ENCODE results near the gene KLRC4. TPM values are rescaled to one million over a fixed set of nuclear protein-coding genes. Genes with fewer than 3 reads are reported as not detected.

Gene KLRC4
- polyA plus RNA-seq, 1 of the 3 experiments (the other 2 are of a cell fraction): not detected

DNA sequence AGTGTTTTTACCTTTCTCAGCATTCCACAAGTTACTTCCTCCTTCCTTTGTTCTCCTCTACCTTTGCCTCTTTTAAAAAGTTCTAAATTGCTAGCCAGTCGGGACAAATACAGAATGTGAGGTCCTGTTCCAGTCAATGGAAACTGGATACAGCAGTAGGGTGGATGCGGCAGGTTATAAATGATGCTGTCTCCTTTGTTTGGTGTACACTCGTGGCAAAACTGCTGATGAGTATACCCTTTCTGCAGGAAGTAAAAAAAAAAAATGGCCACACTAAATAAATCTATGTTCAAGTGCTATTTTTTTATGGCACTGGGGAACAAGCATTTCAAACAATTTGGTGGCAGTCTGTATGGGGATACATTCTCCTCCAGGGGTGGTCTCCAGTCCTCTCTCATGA lies 47.2 kb downstream of the KLRC4 start:
- Histone ChIP-seq H3K9me2 (no peaks in the 10 kb centered on the region), H3K4me1 (ENCODE audit: control insufficient read depth in 1 of 2, insufficient read depth in 2 of 2, low read depth in 1 of 2, low read length in 1 of 2) (peaks cover 0 to 9% of the 10 kb centered on the region in 2 experiments; a peak in 1 of 4 replicates), H3K4me2 (no peak overlapping the region), H3K79me2 (ENCODE audit: insufficient read depth) (no peaks in the 10 kb centered on the region), H3K4me3 (ENCODE audit: low read depth in 2 of 2, low read length in 1 of 2) (no peak overlapping the region), H3K36me3 (replicated peaks in 1 of 2; ENCODE audit: control insufficient read depth in 1 of 2, insufficient read depth in 2 of 2, low read length in 1 of 2) (no peaks in the 10 kb centered on the region), H2AFZ (ENCODE audit: low read depth) (no peak overlapping the region), H3K9ac (no peak overlapping the region), H3F3A (replicated peaks; ENCODE audit: insufficient read depth) (no peaks in the 10 kb centered on the region), H3K27ac (ENCODE audit: low read depth in 2 of 2, low read length in 1 of 2) (no peak overlapping the region), H4K20me1 (ENCODE audit: insufficient read depth) (no peaks in the 10 kb centered on the region), H3K9me3 (no peaks in the 10 kb centered on the region), H3K27me3 (ENCODE audit: insufficient read depth) (no peaks in the 10 kb centered on the region)
- no peak for TF ChIP-seq RAD21 (IDR thresholded peaks at IDR 0.05; ENCODE audit: low read length)
- TF ChIP-seq RFX5 (IDR thresholded peaks at IDR 0.05; ENCODE audit: low read length): no peak
- TF ChIP-seq USF1 (IDR thresholded peaks at IDR 0.05; ENCODE audit: borderline replicate concordance, low read depth): no peak
- no peak for TF ChIP-seq RCOR1 (IDR thresholded peaks at IDR 0.05; ENCODE audit: low read length)
- no peak for TF ChIP-seq FOXM1 (IDR thresholded peaks at IDR 0.05; ENCODE audit: low read depth)
- TF ChIP-seq RXRA (IDR thresholded peaks at IDR 0.05; ENCODE audit: borderline replicate concordance, low read depth): no peak
- TF ChIP-seq JUND (IDR thresholded peaks at IDR 0.05): no peak
- no peak for TF ChIP-seq MXI1 (IDR thresholded peaks at IDR 0.05; ENCODE audit: low read depth, low read length)
- POLR2A ChIA-PET: no interaction called here
- CTCF ChIA-PET: no interaction called here
- DNase-seq: no peak
- WGBS (ENCODE audit: low lambda C conversion rate): 55% methylated on average over 3 of the region's 3 CpGs

DNA sequence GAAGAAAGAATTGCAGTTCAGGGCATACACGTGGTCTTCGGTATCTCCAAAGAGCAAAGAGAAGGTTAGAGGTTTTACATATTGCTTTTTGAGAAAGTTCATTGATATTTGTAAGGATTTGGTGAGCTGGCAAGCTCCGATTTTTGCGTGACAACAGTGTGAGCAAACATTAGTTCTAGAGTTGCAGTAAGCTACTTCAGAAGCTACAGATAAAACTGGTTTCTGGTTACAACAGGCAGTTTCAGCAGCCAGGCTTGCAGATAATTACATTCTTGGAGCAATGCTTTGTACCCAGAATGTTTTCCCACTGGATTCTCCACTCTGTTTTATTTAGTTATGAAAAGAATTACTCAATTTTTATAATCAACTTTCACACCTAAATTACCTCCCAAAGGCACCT lies 47.9 kb downstream of the KLRC4 start:
- POLR2A ChIA-PET: no interaction called here
- CTCF ChIA-PET: no interaction called here
- Histone ChIP-seq H3K79me2 (ENCODE audit: insufficient read depth) (no peaks in the 10 kb centered on the region), H3K4me3 (ENCODE audit: low read depth in 2 of 2, low read length in 1 of 2) (no peak overlapping the region), H3K27ac (ENCODE audit: low read depth in 2 of 2, low read length in 1 of 2) (no peak overlapping the region), H3K36me3 (replicated peaks in 1 of 2; ENCODE audit: control insufficient read depth in 1 of 2, insufficient read depth in 2 of 2, low read length in 1 of 2) (no peaks in the 10 kb centered on the region), H3K4me2 (no peak overlapping the region), H3K9me2 (no peaks in the 10 kb centered on the region), H3F3A (replicated peaks; ENCODE audit: insufficient read depth) (no peaks in the 10 kb centered on the region), H4K20me1 (ENCODE audit: insufficient read depth) (no peaks in the 10 kb centered on the region), H3K9me3 (no peaks in the 10 kb centered on the region), H3K27me3 (ENCODE audit: insufficient read depth) (no peaks in the 10 kb centered on the region), H3K4me1 (ENCODE audit: control insufficient read depth in 1 of 2, insufficient read depth in 2 of 2, low read depth in 1 of 2, low read length in 1 of 2) (peaks cover 0 to 9% of the 10 kb centered on the region in 2 experiments; a peak in 1 of 4 replicates), H2AFZ (ENCODE audit: low read depth) (no peak overlapping the region), H3K9ac (no peak overlapping the region)
- 33% methylated on average over 4 of the region's 4 CpGs for WGBS (ENCODE audit: low lambda C conversion rate)
- DNase-seq: no peak
- TF ChIP-seq TEAD4 (IDR thresholded peaks at IDR 0.05; ENCODE audit: borderline replicate concordance, insufficient read depth): no peak
- TF ChIP-seq USF1 (IDR thresholded peaks at IDR 0.05; ENCODE audit: borderline replicate concordance, low read depth): no peak
- TF ChIP-seq MEF2A (IDR thresholded peaks at IDR 0.05; ENCODE audit: borderline replicate concordance, low read depth): no peak
- TF ChIP-seq ELF1 (IDR thresholded peaks at IDR 0.05): no peak
- TF ChIP-seq CTCF (IDR thresholded peaks at IDR 0.05): no peak
- no peak for TF ChIP-seq RAD21 (IDR thresholded peaks at IDR 0.05; ENCODE audit: low read length)
- TF ChIP-seq NFIC (IDR thresholded peaks at IDR 0.05; ENCODE audit: borderline replicate concordance): no peak
- TF ChIP-seq EP300 (IDR thresholded peaks at IDR 0.05; ENCODE audit: borderline replicate concordance in 1 of 2, low read depth in 1 of 2, low read length in 1 of 2): no peak
- no peak for TF ChIP-seq GATA2 (CRISPR knock-in tag; IDR thresholded peaks at IDR 0.05)
- TF ChIP-seq FOSL2 (IDR thresholded peaks at IDR 0.05; ENCODE audit: borderline replicate concordance, low read depth): no peak
- TF ChIP-seq NRF1 (IDR thresholded peaks at IDR 0.05; ENCODE audit: low read depth, low read length): no peak
- no peak for TF ChIP-seq MAX (IDR thresholded peaks at IDR 0.05; ENCODE audit: low read depth)
- TF ChIP-seq FOXJ3 (CRISPR knock-in tag; IDR thresholded peaks at IDR 0.05): no peak
- TF ChIP-seq REST (IDR thresholded peaks at IDR 0.05; ENCODE audit: low read depth, low read length): no peak
- no peak for TF ChIP-seq POLR2AphosphoS5 (IDR thresholded peaks at IDR 0.05; ENCODE audit: low read depth, low read length)
- TF ChIP-seq MXI1 (IDR thresholded peaks at IDR 0.05; ENCODE audit: low read depth, low read length): no peak
- TF ChIP-seq TAF1 (IDR thresholded peaks at IDR 0.05; ENCODE audit: borderline replicate concordance, low read depth, low read length): no peak
- TF ChIP-seq RCOR1 (IDR thresholded peaks at IDR 0.05; ENCODE audit: low read length): no peak
- TF ChIP-seq FOXM1 (IDR thresholded peaks at IDR 0.05; ENCODE audit: low read depth): no peak
- no peak for TF ChIP-seq RXRA (IDR thresholded peaks at IDR 0.05; ENCODE audit: borderline replicate concordance, low read depth)
